Stimulated activated memory B cell treated with anti-CD40 and anti-IgM and Interleukin-4, amounts not matched to agents 10 μg/mL and 1 μg/mL and 100 μg/mL, for 72 hours (primary cell): ENCODE measurements around the gene ATP1B1.
A peak's percentile ranks its signal among the peaks of the same experiment; 100 is the strongest.
"Not testable (repeated sequence)": the region's sequence is repeated elsewhere in the genome, so short reads cannot be mapped to it uniquely, and the experiment has no call there.

Source experiments
- ATAC-seq: fragments of 150-1000 bp; cut with Tn5 transposase; 2 replicates; pipeline ENCODE4 v1.10.0; 2021
- H3K27ac Mint-ChIP-seq: one replicate; pipeline ENCODE4 v1.8.0; 2022; ENCODE audit warnings: mild to moderate bottlenecking, mixed read lengths
- H3K27me3 Mint-ChIP-seq: one replicate; pipeline ENCODE4 v1.8.0; 2022; ENCODE audit warnings: mixed read lengths
- H3K36me3 Mint-ChIP-seq: one replicate; pipeline ENCODE4 v1.8.0; 2022; ENCODE audit warnings: mixed read lengths
- H3K4me1 Mint-ChIP-seq: one replicate; pipeline ENCODE4 v1.8.0; 2022; ENCODE audit warnings: mixed read lengths
- H3K4me3 Mint-ChIP-seq: one replicate; pipeline ENCODE4 v1.8.0; 2022; ENCODE audit warnings: mild to moderate bottlenecking, moderate library complexity, mixed read lengths
- H3K9me3 Mint-ChIP-seq: one replicate; pipeline ENCODE4 v1.8.0; 2022; ENCODE audit warnings: mixed read lengths

ATP1B1 gene

DNA sequence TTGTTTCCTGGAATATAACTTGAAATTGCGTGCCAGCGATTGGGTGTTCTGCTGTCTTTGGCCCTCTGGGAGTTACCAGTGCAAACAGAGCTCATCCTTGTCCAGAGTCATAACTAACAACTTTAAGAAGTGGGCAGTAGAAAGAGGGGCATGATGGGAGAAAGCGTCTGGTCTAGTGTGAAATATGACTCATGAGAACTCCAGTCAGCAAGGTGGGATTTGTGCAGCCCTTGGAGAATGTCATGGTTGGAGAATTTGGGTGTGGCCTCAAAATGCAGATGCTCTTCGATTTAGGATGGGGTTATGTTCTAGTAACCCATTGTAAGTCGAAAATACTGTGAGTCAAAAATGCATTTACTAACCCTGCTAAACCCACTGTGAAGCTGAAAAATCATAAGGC, 12.9 kb downstream of the ATP1B1 start:
- Mint-ChIP-seq H3K36me3 (no peaks in the 10 kb centered on the region), H3K4me1 (peaks cover 31% of the 10 kb centered on the region), H3K4me3 (no peak overlapping the region), H3K27me3 (peaks cover 24% of the 10 kb centered on the region), H3K27ac (no peak overlapping the region), H3K9me3 (no peaks in the 10 kb centered on the region)
- ATAC-seq, result no peak

DNA sequence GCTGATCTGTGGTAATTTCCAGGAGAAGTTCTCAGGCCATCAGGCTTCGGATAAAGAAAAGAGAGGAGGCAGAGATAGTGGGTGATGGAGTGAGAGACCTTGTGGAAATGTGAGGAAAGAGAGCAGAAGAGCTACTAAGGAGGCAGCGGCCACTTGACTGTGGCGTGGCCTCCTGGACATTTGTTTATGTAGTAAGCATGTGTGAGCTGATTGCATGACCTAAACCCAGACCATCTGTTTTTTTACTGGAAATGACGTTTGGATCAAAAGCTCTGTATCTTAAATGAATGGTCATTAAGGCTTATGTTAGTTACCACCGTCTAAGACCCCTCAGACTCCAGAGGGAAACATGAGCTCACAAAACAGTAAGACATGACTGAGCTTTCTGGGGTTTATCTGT, 13.6 kb downstream of the ATP1B1 start:
- no peak for ATAC-seq
- no peak overlapping the region for H3K27ac Mint-ChIP-seq
- no peaks in the 10 kb centered on the region for H3K9me3 Mint-ChIP-seq
- H3K36me3 Mint-ChIP-seq, result no peaks in the 10 kb centered on the region
- peaks cover 31% of the 10 kb centered on the region for H3K4me1 Mint-ChIP-seq
- H3K27me3 Mint-ChIP-seq, result peaks cover 24% of the 10 kb centered on the region
- no peak overlapping the region for H3K4me3 Mint-ChIP-seq

DNA sequence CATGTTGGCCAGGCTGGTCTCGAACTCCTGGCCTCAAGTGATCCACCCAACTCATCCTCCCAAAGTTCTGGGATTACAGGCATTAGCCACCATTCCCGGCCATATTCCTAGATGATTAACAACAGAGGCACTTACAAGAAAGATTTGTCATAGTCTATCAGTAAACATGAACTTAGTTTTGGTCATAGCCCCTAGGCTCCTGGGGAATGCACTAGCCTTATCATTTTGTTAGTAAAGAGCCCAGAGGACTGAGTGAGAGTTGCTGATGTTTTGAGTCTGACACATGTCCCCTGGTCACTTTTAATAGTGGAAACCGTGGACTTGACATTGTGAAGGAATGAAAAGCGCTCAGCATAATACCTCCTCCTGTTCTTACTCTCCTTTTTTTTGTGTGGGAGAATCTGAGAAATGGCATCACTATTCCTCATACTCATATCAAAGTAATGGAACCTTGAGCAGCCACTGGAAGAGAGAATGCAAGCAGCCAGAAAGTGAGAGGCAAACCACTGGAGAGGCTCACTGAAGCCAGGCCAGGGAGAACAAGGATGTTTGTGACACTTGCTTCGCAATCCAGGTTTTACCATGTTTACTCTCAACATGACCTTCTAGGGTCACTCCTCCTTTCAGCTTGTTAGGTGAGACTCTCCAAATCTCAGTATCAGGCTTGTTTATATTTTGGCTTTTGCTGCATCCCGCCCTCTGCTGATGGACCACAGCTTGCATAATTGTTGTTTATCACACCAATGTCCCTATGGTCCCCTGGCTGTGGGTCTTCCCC, 14.8 kb downstream of the ATP1B1 start:
- no peaks in the 10 kb centered on the region for H3K9me3 Mint-ChIP-seq
- H3K27me3 Mint-ChIP-seq, result peaks cover 24% of the 10 kb centered on the region
- H3K4me1 Mint-ChIP-seq, result peaks cover 24% of the 10 kb centered on the region
- no peak overlapping the region for H3K27ac Mint-ChIP-seq
- no peak for ATAC-seq
- no peaks in the 10 kb centered on the region for H3K36me3 Mint-ChIP-seq
- H3K4me3 Mint-ChIP-seq, result no peak overlapping the region

DNA sequence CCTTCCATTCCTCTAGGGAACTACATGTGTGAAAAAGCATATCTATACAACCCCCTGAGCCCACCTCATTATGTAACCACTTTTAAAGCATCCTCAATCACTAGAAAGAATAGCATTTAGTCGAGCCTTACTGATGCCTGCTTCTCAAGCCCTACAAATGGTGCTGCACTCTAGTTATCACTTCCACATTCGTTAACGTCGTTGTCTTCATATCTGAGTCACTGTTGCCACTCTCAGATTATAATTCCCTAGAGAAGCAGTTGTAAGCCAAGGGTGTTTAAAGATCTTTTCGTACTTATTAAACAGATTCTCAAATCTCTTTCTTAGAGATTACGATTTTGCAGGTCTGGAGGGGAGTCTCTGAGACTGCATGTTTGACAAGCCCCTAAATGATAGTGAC, 16.5 kb downstream of the ATP1B1 start:
- Mint-ChIP-seq H3K4me3 (no peak overlapping the region), H3K4me1 (peaks cover 14% of the 10 kb centered on the region), H3K9me3 (no peaks in the 10 kb centered on the region), H3K27me3 (peaks cover 18% of the 10 kb centered on the region), H3K27ac (no peak overlapping the region), H3K36me3 (no peaks in the 10 kb centered on the region)
- peak; percentile 85 for ATAC-seq

DNA sequence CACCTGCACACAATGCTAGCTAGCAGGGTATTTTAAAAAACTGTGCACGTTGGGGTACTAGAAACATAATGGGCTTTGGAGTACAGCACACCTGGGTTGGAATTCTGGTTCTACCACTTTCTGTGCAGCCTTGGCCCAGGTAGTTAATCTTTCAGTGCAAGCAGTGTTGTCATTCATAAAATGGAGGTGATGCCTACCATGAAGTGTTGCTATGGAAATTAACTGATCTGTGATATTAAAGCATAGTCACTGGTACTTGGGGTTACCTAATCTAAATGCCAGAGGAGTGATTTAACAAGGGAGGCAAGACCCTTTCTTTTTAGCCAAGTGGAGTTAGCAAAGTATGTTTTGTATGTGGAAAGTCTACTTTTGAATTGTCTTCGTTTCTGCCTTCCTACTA, 18.0 kb downstream of the ATP1B1 start:
- H3K36me3 Mint-ChIP-seq, result no peaks in the 10 kb centered on the region
- ATAC-seq, result no peak
- H3K4me1 Mint-ChIP-seq, result peaks cover 14% of the 10 kb centered on the region
- peaks cover 15% of the 10 kb centered on the region for H3K27me3 Mint-ChIP-seq
- no peak overlapping the region for H3K27ac Mint-ChIP-seq
- H3K4me3 Mint-ChIP-seq, result no peak overlapping the region
- no peaks in the 10 kb centered on the region for H3K9me3 Mint-ChIP-seq

DNA sequence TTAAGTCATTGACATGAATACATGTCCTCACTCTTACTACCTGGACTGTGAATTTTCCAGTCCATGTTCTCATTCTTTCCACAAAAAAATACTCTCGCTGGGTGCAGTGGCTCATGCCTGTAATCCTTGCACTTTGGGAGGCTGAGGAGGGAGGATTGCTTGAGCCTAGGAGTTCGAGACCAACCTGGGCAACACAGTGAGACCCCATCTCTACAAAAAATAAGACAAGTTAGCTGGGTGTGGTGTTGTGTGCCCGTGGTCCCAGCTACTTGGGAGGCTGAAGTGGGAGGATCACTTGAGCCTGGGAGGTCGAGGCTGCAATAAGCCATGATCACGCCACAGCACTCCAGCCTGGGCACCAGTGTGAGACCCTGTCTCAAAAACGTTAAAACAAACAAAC, 19.1 kb downstream of the ATP1B1 start:
- not testable (repeated sequence) for H3K27me3 Mint-ChIP-seq, ATAC-seq, H3K27ac Mint-ChIP-seq, H3K9me3 Mint-ChIP-seq, H3K36me3 Mint-ChIP-seq, H3K4me3 Mint-ChIP-seq
- peaks cover 14% of the 10 kb centered on the region for H3K4me1 Mint-ChIP-seq

DNA sequence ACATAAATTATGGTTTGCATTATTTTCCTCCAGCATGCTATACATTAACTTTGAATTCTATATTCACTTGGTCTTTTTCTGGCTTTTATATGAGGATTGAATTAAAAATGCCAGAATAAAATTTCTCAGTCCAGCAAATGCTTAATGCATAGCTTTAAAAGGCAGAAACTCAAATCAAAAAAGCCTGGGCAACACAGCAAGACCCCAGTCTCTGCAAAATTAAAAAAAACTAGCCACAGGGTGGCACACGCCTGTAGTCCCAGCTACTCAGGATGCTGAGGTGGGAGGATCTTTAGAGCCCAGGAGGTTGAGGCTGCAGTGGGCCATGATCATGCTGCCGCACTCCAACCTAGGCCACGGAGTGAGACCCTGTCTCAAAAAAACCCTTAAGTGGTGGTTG, 19.8 kb downstream of the ATP1B1 start:
- Mint-ChIP-seq H3K36me3 (peaks cover 4% of the 10 kb centered on the region), H3K27ac (no peak overlapping the region), H3K4me1 (peaks cover 14% of the 10 kb centered on the region), H3K9me3 (no peaks in the 10 kb centered on the region), H3K27me3 (peaks cover 7% of the 10 kb centered on the region), H3K4me3 (no peak overlapping the region)
- ATAC-seq, result no peak

DNA sequence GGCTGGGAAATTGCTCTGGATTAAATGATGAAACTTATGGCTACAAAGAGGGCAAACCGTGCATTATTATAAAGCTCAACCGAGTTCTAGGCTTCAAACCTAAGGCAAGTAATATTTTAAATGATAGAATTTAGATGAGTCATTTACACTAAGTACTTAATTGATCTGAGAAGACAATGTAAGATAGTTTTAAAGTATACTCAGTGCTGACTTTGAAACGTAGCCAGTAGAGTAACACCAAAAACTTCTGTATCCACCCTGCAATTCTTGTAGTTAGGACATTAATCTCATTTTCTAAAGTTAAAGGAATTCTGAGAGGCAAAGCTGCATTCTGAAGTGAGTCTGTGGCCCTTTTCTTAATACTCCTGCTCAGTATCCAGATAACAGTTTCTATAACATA, 20.8 kb downstream of the ATP1B1 start:
- no peak overlapping the region for H3K4me3 Mint-ChIP-seq
- ATAC-seq, result no peak
- peaks cover 8% of the 10 kb centered on the region for H3K36me3 Mint-ChIP-seq
- no peaks in the 10 kb centered on the region for H3K9me3 Mint-ChIP-seq
- peaks cover 9% of the 10 kb centered on the region for H3K4me1 Mint-ChIP-seq
- H3K27ac Mint-ChIP-seq, result no peak overlapping the region
- no peaks in the 10 kb centered on the region for H3K27me3 Mint-ChIP-seq

DNA sequence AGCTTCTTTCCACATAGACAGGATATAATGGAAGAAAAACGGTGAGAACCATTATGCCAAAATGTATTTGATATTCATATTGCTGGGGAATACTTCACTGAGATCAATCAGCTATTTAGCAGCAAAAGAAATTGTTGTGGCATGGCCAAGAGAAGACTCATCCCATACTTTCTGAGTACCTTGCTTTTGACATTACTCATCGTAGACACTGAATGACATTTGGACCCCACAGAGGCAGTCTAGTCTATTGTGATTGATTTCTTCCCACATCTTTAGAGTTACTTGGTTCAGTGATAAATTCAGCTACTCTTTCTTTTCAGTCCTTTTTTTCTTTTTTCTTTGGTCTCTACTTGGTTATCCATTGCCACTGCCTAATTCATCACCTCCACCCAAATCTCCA, 22.1 kb downstream of the ATP1B1 start:
- no peak overlapping the region for H3K4me3 Mint-ChIP-seq
- no peaks in the 10 kb centered on the region for H3K9me3 Mint-ChIP-seq
- peaks cover 15% of the 10 kb centered on the region for H3K36me3 Mint-ChIP-seq
- ATAC-seq, result peak; percentile 39
- H3K27ac Mint-ChIP-seq, result no peak overlapping the region
- no peaks in the 10 kb centered on the region for H3K27me3 Mint-ChIP-seq
- no peaks in the 10 kb centered on the region for H3K4me1 Mint-ChIP-seq

DNA sequence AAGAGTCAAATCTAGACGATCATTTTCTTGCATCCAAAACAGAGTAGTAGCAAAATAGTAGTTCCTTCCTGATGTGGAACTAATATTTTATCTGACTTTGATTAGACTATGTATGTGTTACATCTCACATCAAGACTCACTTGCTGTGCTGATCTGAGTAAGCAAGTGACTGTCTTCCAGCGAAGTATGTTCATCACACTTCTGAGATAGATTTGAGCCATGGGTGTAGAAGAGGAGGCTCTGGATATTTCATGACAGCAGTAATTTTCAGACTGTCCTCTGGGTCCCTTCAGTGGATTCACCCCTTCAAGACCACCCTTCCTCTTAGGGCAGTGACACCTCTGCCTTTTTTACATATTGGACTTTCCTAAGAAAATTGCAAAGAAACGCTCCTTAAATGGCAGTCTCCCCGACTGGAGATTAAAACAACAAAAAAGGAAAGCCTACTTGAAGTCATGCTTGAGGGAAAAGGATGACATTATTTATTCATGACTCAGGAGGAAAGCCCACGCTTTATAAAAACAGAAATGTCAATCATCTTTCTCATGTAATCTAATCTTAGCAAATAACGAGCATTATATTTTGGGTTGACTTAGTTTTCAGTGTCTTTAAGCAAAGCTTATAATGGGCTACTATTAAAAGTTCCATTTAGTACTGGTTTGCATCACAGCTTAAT, 22.8 kb downstream of the ATP1B1 start:
- Mint-ChIP-seq H3K36me3 (peaks cover 15% of the 10 kb centered on the region), H3K9me3 (no peaks in the 10 kb centered on the region), H3K4me3 (no peak overlapping the region), H3K27me3 (no peaks in the 10 kb centered on the region), H3K4me1 (no peaks in the 10 kb centered on the region), H3K27ac (no peak overlapping the region)
- no peak for ATAC-seq

DNA sequence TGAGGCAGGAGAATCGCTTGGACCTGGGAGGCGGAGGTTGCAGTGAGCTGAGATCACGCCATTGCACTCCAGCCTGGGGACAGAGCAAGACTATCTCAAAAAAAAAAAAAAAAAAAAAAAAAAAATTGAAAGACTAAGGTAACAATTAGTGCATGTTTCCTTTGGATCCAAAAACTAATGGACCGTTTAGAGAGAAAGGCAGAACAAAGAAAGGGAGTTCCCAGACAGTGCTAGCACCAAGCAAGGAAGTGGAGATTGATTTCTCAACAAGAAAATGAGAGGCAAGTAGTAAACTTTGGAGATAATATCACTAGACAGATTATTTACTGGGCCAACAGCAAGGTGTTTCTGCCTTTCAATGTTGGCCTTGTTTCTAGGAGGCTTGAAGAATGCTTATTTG, 24.2 kb downstream of the ATP1B1 start:
- Mint-ChIP-seq H3K27ac (no peak overlapping the region), H3K36me3 (peaks cover 15% of the 10 kb centered on the region), H3K4me3 (no peak overlapping the region), H3K9me3 (no peaks in the 10 kb centered on the region), H3K4me1 (no peaks in the 10 kb centered on the region), H3K27me3 (no peaks in the 10 kb centered on the region)
- no peak for ATAC-seq

DNA sequence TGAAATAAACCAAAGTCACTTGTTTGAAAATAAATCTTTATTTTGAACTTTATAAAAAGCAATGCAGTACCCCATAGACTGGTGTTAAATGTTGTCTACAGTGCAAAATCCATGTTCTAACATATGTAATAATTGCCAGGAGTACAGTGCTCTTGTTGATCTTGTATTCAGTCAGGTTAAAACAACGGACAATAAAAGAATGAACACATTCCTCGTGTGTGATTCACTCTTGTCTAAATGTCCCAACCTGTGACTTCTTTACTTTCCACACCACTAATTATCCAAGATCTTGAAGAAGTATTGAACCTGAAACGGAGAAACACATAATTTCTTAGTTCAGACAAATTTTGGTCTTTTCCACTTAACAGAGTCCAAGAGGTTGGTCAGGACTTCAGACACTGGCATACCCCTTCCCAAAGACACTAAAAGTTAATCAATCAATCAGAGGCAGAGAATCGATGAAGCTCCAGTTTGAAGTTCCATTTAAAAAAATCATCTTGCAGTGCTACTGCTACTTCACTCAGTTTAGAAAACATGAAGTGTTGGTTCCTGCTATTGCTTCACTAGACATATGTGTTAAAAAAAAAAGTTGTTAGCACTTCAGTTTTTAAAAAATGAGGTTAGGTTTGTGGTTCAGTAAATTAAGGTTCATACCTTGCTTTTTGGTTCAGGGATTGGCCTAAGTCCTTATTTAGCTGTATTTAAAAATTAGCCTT, 26.2 kb downstream of the ATP1B1 start:
- no peaks in the 10 kb centered on the region for H3K9me3 Mint-ChIP-seq
- no peak overlapping the region for H3K27ac Mint-ChIP-seq
- H3K36me3 Mint-ChIP-seq, result peaks cover 15% of the 10 kb centered on the region
- no peak overlapping the region for H3K4me3 Mint-ChIP-seq
- ATAC-seq, result no peak
- H3K27me3 Mint-ChIP-seq, result no peaks in the 10 kb centered on the region
- no peaks in the 10 kb centered on the region for H3K4me1 Mint-ChIP-seq

DNA sequence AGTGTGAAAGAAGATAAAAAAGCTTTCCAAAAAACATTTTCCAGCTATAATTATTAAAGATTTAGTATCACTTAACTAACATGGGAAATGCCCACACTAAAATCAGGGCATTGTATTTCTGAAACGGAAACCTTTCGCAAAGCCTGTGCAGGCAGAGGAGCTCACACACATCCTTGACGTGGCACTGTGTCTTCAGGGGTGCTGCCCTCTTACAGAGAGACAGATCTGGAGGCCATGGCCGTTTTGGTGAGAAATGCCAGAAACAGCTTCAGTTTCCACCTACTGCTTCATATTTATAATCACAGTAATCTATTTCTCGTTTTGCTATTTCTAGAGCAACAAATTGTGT, 26.7 kb downstream of the ATP1B1 start:
- no peak overlapping the region for H3K27ac Mint-ChIP-seq
- H3K4me1 Mint-ChIP-seq, result no peaks in the 10 kb centered on the region
- H3K4me3 Mint-ChIP-seq, result no peak overlapping the region
- H3K27me3 Mint-ChIP-seq, result no peaks in the 10 kb centered on the region
- H3K9me3 Mint-ChIP-seq, result no peaks in the 10 kb centered on the region
- no peak for ATAC-seq
- H3K36me3 Mint-ChIP-seq, result peaks cover 15% of the 10 kb centered on the region

DNA sequence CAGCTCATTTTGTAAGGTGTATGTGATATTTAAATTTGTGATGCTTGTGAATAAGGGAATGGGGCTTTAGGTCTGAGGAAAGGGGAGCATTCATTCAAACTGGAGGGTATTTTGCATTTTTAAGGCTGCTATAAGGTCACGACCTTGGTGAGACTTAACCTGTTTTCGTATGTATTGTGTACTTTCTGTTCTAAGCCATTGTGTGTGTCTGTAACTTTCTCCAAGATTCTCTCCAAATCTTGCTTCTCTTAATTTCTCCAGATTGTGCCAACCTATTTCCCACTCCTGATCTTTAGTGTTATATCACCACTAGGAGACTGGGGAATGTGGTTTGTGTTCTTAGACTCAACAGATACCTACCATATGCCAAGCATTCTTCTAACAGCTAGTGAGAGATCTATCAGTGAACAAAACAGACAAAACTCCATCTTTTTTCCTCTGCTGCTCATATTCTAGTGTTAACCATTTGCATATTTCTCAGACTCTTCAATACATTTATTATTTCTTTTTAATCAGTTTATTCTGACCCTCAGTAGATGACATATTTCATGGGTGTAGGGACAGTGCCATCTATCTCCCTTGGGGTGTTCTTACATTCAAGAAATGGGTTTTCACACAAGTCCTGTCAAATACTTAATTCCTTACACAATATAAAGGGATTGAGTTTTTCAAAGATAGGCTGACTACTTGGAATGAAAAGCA, 27.5 kb downstream of the ATP1B1 start:
- Mint-ChIP-seq H3K36me3 (peaks cover 15% of the 10 kb centered on the region), H3K4me1 (no peaks in the 10 kb centered on the region), H3K4me3 (no peak overlapping the region), H3K9me3 (no peaks in the 10 kb centered on the region), H3K27me3 (no peaks in the 10 kb centered on the region), H3K27ac (no peak overlapping the region)
- no peak for ATAC-seq

DNA sequence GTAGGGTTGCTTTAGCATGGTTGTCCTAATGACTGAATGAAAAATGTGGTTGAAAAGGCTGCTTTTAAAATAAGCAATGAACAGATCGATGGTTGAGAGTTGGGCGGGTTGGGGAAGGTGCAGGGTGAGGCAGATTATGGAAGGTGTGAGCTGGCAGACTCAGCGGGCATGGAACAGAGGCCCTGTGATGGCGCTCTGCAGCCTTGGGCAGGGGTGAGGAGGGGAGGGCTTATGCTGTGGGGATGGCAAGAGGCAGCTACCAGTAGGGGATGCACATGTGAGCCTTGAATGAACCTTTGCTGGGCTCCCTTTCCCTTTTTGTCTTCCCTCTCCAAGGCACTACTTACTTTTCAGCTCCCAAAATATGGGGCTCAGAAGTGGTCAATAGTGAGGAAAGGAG, 30.9 kb downstream of the ATP1B1 start:
- no peak for ATAC-seq
- Mint-ChIP-seq H3K27me3 (no peaks in the 10 kb centered on the region), H3K27ac (no peak overlapping the region), H3K36me3 (peaks cover 6% of the 10 kb centered on the region), H3K4me1 (no peaks in the 10 kb centered on the region), H3K9me3 (no peaks in the 10 kb centered on the region), H3K4me3 (no peak overlapping the region)
